ENCODE results near the gene CAPN11. TPM values are rescaled to one million over a fixed set of nuclear protein-coding genes. Genes with fewer than 3 reads are reported as not detected.

The CAPN11 gene
- total RNA-seq, 2 experiments from 2014 or later: 1.3 to 1.5 TPM

DNA sequence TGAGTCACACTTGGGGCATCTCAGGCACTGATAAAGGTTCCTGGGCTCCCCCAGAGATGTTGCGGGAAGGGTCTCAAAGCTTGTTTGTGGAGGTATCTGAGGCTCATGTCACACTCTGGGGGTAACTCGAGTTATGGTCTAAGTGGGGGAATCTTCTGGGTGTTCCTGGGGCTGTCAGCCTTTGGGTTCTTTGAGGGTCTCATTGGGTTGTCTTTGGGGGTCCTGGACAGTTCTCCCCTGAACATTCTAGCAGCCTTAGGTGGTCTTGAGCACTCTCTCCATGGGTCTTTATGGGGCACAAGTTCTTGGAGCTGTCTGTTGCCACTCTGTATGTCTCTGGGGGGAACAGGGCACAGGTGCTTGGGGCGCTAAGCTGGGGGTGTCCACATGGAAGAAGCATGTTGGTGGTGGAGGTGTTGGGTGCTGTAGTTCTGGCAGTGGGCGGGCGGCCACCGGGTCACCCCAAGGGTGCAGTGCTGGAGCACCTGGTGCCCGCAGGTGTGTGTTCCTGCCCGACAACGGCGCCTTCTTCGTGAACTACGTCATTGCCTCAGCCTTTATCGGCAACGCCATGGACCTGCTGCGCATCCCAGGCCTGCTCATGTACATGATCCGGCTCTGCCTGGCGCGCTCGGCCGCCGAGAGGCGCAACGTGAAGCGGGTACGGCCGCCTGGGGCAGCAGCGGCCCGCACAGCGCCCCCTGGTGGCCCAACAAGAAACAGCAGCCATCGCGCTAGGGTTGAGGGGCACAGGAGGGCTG, 7.1 kb upstream of the CAPN11 start:
- ATAC-seq (ENCODE audit: poor library complexity) (peak; percentile 92), DNase-seq (peak; percentile 64 to 88 (median 76))
- H3K27me3 Mint-ChIP-seq: no peaks in the 10 kb centered on the region
- intact Hi-C loops (cut with DNase I, micrococcal nuclease): loop anchor here (1.0 to 2.0 kb wide), 4 partner anchors 23 to 187 kb away; no protein-coding TSS in a partner anchor
- peaks cover 16% of the 10 kb centered on the region for H3K4me1 ChIP-seq (ENCODE audit: insufficient read depth, low read length)
- H3K27me3 ChIP-seq (ENCODE audit: control insufficient read depth in 1 of 2, insufficient read depth in 2 of 2, low read length in 2 of 2): no peaks in the 10 kb centered on the region
- H3K4me3 Mint-ChIP-seq: no peak overlapping the region
- no peak overlapping the region for H3K27ac ChIP-seq (ENCODE audit: low read depth in 1 of 2, low read length in 2 of 2)
- POLR2A ChIA-PET: no interaction called here
- no peak overlapping the region for H3K4me3 ChIP-seq (ENCODE audit: low read length)
- H3K4me1 Mint-ChIP-seq (ENCODE audit: low read depth): peaks cover 4% of the 10 kb centered on the region
- H3K27ac Mint-ChIP-seq: no peak overlapping the region
- peaks cover 33% of the 10 kb centered on the region for H3K36me3 Mint-ChIP-seq (ENCODE audit: low read depth)
- H3K9me3 ChIP-seq (ENCODE audit: control insufficient read depth in 1 of 2, insufficient read depth in 1 of 2, low read length in 2 of 2): no peaks in the 10 kb centered on the region
- no peaks in the 10 kb centered on the region for H3K9me3 Mint-ChIP-seq
- H3K36me3 ChIP-seq (ENCODE audit: insufficient read depth, low read length): peaks cover 19% of the 10 kb centered on the region
- CTCF ChIA-PET: interaction anchor here (1.2 to 2.1 kb wide), 4 partner anchors 22 to 55 kb away, joined by 3 to 9 read pairs (median 6); no protein-coding TSS in a partner anchor
- TF ChIP-seq, protein P1, sequence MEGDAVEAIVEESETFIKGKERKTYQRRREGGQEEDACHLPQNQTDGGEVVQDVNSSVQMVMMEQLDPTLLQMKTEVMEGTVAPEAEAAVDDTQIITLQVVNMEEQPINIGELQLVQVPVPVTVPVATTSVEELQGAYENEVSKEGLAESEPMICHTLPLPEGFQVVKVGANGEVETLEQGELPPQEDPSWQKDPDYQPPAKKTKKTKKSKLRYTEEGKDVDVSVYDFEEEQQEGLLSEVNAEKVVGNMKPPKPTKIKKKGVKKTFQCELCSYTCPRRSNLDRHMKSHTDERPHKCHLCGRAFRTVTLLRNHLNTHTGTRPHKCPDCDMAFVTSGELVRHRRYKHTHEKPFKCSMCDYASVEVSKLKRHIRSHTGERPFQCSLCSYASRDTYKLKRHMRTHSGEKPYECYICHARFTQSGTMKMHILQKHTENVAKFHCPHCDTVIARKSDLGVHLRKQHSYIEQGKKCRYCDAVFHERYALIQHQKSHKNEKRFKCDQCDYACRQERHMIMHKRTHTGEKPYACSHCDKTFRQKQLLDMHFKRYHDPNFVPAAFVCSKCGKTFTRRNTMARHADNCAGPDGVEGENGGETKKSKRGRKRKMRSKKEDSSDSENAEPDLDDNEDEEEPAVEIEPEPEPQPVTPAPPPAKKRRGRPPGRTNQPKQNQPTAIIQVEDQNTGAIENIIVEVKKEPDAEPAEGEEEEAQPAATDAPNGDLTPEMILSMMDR (IDR thresholded peaks at IDR 0.05): peak; percentile 98

DNA sequence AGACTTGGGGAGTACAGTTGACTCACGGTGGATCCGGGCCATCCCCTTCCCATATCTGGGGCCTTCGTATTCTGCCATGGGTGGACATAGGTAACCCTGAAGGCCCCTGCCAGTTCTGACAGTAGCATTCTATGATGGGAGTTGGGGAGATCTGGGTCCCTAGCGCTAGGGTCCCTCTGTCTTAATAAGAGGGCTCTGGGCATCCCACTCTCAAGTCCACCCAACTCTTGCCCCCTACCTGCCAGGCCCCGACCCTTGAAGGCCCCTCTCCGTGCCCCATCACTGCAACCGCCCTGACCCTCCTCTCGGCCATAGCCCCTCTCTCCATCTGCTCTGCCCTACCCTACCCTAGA, 6.5 kb upstream of the CAPN11 start:
- no peaks in the 10 kb centered on the region for H3K9me3 ChIP-seq (ENCODE audit: control insufficient read depth in 1 of 2, insufficient read depth in 1 of 2, low read length in 2 of 2)
- TF ChIP-seq, protein P1 (IDR thresholded peaks at IDR 0.05): peak; percentile 59
- Mint-ChIP-seq H3K36me3 (ENCODE audit: low read depth) (peaks cover 29% of the 10 kb centered on the region), H3K9me3 (no peaks in the 10 kb centered on the region), H3K27ac (no peak overlapping the region), H3K27me3 (no peaks in the 10 kb centered on the region), H3K4me3 (no peak overlapping the region), H3K4me1 (ENCODE audit: low read depth) (peaks cover 4% of the 10 kb centered on the region)
- H3K36me3 ChIP-seq (ENCODE audit: insufficient read depth, low read length): peaks cover 16% of the 10 kb centered on the region
- no peak for DNase-seq
- H3K4me1 ChIP-seq (ENCODE audit: insufficient read depth, low read length): peaks cover 16% of the 10 kb centered on the region
- no peak overlapping the region for H3K4me3 ChIP-seq (ENCODE audit: low read length)
- peak; percentile 13 for ATAC-seq (ENCODE audit: poor library complexity)
- no peaks in the 10 kb centered on the region for H3K27me3 ChIP-seq (ENCODE audit: control insufficient read depth in 1 of 2, insufficient read depth in 2 of 2, low read length in 2 of 2)
- no peak overlapping the region for H3K27ac ChIP-seq (ENCODE audit: low read depth in 1 of 2, low read length in 2 of 2)
- intact Hi-C loops (cut with DNase I, micrococcal nuclease): loop anchor here (1.0 to 2.0 kb wide), 4 partner anchors 23 to 186 kb away; no protein-coding TSS in a partner anchor
- POLR2A ChIA-PET: no interaction called here
- CTCF ChIA-PET: interaction anchor here (1.2 to 2.1 kb wide), 4 partner anchors 22 to 56 kb away, joined by 3 to 9 read pairs (median 6); no protein-coding TSS in a partner anchor

DNA sequence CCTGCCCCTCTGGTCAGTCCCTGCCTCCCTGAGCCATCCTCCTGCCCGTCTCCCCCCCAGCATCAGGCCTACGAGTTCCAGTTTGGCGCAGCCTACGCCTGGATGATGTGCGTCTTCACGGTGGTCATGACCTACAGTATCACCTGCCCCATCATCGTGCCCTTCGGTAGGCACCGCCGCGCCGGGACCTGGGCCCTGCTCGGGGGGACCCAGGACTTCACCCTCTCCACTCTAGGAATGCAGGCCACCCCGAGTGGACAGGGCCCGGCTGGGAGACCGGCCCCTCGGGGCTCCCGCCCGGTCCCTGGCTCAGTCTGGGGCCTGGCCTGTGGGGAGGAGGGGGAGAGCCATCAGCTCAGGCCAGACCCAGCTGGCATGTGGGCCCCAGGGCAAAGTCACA, 6.1 kb upstream of the CAPN11 start:
- Histone ChIP-seq H3K4me3 (ENCODE audit: low read length) (no peak overlapping the region), H3K27me3 (ENCODE audit: control insufficient read depth in 1 of 2, insufficient read depth in 2 of 2, low read length in 2 of 2) (no peaks in the 10 kb centered on the region), H3K27ac (ENCODE audit: low read depth in 1 of 2, low read length in 2 of 2) (no peak overlapping the region), H3K36me3 (ENCODE audit: insufficient read depth, low read length) (peaks cover 12% of the 10 kb centered on the region), H3K4me1 (ENCODE audit: insufficient read depth, low read length) (peaks cover 16% of the 10 kb centered on the region), H3K9me3 (ENCODE audit: control insufficient read depth in 1 of 2, insufficient read depth in 1 of 2, low read length in 2 of 2) (no peaks in the 10 kb centered on the region)
- peaks cover 4% of the 10 kb centered on the region for H3K4me1 Mint-ChIP-seq (ENCODE audit: low read depth)
- no peak overlapping the region for H3K4me3 Mint-ChIP-seq
- TF ChIP-seq, protein P1 (IDR thresholded peaks at IDR 0.05): no peak
- H3K36me3 Mint-ChIP-seq (ENCODE audit: low read depth): peaks cover 25% of the 10 kb centered on the region
- POLR2A ChIA-PET: no interaction called here
- ATAC-seq (ENCODE audit: poor library complexity) (no peak), DNase-seq (peak in 1 of 14 experiments; percentile 42)
- intact Hi-C loops (cut with DNase I, micrococcal nuclease): loop anchor here (1.0 to 2.0 kb wide), 4 partner anchors 24 to 186 kb away; no protein-coding TSS in a partner anchor
- no peaks in the 10 kb centered on the region for H3K27me3 Mint-ChIP-seq
- CTCF ChIA-PET: interaction anchor here (1.9 to 2.1 kb wide), 2 partner anchors 23 to 56 kb away, joined by 8 to 9 read pairs; no protein-coding TSS in a partner anchor
- no peaks in the 10 kb centered on the region for H3K9me3 Mint-ChIP-seq
- no peak overlapping the region for H3K27ac Mint-ChIP-seq

Data from CD4-positive, alpha-beta T cell (primary cell).